OCI-LY3 (cell line): Measurements from ENCODE around the gene DAGLA.

Source experiments
- CTCF ChIP-seq: fragments of 200-600, 300-600 bp; sonication (generic); IDR thresholded peaks from 2 replicates; pipeline ENCODE4 v1.5.1; 2014; ENCODE audit warnings: antibody characterized with exemption, low read length, low read depth
- EZH2phosphoT487 ChIP-seq: fragments of 200-600 bp; shearing (Covaris generic); IDR thresholded peaks from 2 replicates; pipeline ENCODE4 v1.6.1; 2018; ENCODE audit warnings: antibody characterized with exemption, mixed run types, low read depth

- peak; percentile 29; the same call in 1 of the 2 replicates for TF ChIP-seq CTCF
- no peak for TF ChIP-seq EZH2phosphoT487
These were observed 67.7 kb downstream of the DAGLA start for GRCh38 chr11:61747967-61748285.
